GM18505 (cell line): Measurements from ENCODE around the gene GP1BB.

Source experiments
- ATAC-seq: cut with Tn5 transposase; IDR thresholded peaks from one replicate; pipeline ENCODE4 v1.9.1; 2021; ENCODE audit not compliant: unreplicated experiment
- POLR2A ChIP-seq: IDR thresholded peaks from 4 replicates; pipeline ENCODE4 v1.6.1; 2011; ENCODE audit warnings: borderline replicate concordance; ENCODE audit not compliant: insufficient read depth, insufficient read length; ENCODE audit errors: extremely low read depth

Gene GP1BB

GRCh38 chr22:19750507-19751490 is 27.5 kb downstream of the GP1BB start:
- no peak for TF ChIP-seq POLR2A
- ATAC-seq = no peak

DNA sequence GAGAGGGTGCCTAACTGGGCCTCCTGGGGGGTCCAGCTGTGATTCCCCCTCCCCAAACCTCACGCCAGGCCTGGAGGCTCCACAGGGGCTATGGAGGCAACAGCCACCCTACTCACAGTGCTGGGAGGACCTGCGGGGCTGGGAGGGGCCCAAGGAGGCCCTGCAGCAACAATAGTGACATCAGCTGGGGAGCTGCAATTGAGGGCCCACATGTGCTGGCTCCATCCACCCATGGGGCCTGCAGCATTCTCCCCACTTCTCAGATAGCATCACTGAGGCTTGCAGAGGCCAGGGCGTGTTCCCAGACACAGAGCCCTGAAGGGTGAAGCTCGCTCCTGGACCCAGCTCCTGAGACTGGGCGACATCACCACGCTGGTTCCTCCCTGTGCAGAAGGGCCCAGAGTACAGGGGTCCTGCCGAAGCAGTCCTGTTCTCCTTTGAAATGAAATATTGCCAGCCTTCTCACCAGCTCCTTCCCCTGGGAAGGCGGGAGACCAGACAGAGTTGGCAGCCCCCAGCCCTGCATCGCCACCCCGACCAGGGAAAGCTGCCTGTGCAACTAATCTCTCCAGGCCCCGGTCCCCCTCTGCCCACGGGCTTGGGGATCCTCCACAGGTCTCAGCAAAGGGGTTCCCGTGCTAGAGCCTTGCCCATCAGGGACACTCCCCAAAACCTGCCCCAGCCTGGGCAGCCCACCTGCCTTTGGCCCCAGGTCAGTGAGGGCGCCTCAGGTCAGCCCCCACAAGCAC is 28.3 kb downstream of the GP1BB start:
- no peak for ATAC-seq
- TF ChIP-seq POLR2A = no peak

GRCh38 chr22:19753090-19753842 is 29.9 kb downstream of the GP1BB start:
- TF ChIP-seq POLR2A = no peak
- no peak for ATAC-seq

DNA sequence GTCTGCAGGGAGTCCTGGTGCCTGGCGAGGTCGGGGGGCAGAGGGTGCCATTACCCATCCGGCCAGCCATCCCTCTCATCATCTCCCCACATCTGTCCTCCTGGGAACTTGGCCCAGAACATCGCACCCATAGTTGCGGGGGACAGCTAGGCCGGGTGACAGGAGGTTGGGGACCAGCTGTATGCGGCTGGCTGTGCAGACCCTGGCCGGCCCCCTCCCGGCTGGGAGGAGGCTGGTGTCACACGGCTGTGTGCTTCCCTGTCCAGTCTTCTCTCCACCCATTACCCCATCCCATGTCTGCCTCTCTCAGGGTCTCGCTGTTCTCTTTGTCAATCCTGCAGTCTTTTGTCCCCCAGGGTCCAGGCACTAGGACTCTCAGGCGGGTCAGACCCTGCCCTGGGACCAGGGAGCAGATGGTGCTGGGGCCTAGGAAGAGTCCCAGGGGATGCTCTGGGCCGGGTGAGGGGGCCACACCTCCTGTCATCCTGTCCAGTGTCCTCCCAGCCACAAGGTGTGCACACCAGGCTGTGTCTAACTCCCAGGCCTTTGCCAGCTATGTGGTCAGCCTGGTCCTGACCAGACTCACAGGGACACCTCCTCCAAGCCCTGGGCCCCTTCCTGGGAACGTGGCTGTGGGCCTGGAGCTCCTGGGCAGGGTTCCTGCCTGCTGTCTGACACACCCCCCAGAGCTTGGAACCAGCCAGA is 30.8 kb downstream of the GP1BB start:
- no peak for TF ChIP-seq POLR2A
- no peak for ATAC-seq

- ATAC-seq = no peak
- no peak for TF ChIP-seq POLR2A
Measured at GRCh38 chr22:19754701-19755144, 31.4 kb downstream of the GP1BB start.

DNA sequence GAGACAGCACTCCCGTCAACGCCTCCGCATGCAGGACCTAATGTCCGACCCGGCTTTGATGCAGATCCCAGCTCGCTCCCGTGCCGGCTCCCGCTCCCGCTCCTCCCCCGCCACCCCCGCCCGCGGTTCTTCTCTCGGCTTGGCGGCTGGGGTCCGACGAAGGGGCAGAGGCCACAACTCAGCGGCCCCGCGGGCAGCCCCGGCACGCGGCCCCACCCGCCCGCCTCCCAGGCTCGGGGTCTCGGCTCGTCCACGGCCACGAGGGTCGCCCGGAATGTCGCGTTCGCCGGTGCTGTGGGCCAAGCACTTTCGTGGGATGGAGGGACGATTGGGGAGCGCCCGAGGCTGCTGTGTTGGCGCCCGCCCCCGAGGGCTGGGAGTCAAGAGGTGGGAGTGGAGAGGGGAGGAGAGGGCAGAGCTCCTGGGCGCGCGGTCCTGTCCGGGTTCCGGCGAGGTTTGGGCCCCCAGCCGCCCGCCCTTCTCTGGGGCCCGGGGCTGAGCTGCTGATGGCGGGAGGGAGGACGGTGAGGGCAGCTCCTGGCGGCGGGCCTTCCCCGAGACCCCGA is 31.9 kb downstream of the GP1BB start:
- ATAC-seq = no peak
- TF ChIP-seq POLR2A = no peak

- no peak for ATAC-seq
Measured at GRCh38 chr22:19755722-19756287, 32.5 kb downstream of the GP1BB start.

GRCh38 chr22:19756288-19757128 is 33.2 kb downstream of the GP1BB start:
- TF ChIP-seq POLR2A = no peak
- no peak for ATAC-seq

More at GRCh38 chr22:19755722-19756287, 32.5 kb downstream of the GP1BB start:
- TF ChIP-seq POLR2A = no peak

- ATAC-seq = no peak
- no peak for TF ChIP-seq POLR2A
Measured at GRCh38 chr22:19757140-19757984, 34.0 kb downstream of the GP1BB start.
